GM18505 (cell line): Measurements from ENCODE around the gene PHYKPL.

ENCODE experiments used
- ATAC-seq: cut with Tn5 transposase; IDR thresholded peaks from one replicate; pipeline ENCODE4 v1.9.1; 2021; ENCODE audit not compliant: unreplicated experiment
- POLR2A ChIP-seq: IDR thresholded peaks from 4 replicates; pipeline ENCODE4 v1.6.1; 2011; ENCODE audit warnings: borderline replicate concordance; ENCODE audit not compliant: insufficient read depth, insufficient read length; ENCODE audit errors: extremely low read depth

PHYKPL gene

DNA sequence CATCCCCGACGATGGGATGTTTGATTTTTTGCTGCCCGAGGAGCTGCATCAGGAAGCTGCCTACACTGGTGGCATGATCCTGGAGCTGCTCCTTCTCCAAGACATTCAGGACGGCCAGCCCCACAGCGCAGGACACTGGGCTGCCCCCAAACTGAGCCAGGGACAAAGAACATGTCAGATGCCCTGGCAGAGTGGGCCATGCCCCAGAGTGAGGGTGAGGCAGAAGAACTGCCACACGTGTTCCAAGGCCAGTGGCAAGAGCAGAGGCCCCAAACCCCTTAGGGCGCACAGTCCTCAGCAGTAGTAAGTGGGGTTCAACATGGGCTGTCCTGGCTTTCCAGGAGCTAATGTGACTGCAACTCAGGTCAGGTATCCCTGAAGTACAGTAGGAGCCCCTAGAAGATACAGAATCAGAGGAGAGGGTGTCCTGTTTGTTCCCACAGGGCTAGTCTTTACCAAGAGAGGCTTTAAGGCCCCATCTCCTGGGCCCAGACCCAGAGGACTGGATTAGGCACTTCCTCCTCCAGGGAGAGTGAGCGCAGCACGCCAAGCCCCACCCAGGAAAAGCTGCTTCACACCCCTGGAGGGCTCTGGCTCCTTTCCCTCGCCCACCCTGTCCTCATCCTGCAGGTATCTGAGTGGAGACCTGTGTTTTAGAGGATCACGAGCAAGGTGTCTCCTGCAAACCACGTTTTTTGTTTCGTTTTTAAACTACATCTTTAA is 17.2 kb downstream of the PHYKPL start:
- no peak for TF ChIP-seq POLR2A
- no peak for ATAC-seq

DNA sequence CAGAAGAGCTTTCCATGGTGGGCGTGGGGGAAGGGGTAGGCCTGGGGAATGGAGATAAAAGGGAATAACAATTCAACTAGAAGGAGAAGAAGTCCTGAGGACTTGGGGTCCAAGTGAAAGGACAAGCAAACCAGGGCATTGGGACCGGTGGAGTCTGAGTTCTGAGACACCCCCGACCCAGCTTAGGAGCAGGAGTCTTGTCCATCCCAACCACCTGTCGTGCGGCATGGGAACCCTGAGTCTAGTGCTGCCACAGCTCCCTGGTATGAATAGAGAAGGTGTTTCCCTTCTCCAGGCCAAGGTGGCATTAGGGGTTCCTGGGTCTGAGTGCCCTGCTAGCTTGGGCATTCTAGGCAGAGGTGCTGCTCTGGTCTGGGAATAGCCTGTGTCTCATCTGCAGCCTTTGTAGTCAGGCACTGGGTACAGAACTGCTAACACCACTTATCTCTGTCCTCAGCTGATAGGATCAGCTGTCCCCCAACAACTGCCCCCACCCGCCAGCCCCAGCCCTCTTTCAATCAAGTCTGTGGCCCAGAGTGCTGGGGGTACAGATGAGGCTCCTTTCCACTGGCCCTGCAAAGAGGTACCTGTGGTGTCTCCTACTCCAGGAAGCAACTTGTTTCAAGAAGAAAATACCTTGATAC is 18.3 kb downstream of the PHYKPL start:
- no peak for ATAC-seq
- TF ChIP-seq POLR2A, result peak; percentile 49

DNA sequence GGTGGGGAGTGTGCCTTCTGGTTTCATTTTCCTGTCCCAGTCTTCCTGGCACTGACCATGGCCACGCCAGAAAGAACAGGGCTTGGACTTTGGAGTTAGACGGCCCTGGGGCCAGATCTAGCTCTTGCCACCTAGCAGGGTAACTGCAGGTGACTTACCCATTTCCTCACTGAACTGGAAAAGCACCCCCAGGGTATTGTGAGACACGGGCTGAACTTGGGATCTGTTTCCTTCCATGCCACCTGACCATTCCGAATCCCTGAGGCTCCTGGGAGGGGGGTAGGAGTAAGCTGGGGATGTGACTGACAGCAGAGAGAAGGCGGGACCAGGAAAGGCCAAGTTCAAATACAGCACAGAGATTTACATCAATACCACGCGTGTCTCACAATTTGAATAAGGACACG is 18.9 kb downstream of the PHYKPL start:
- no peak for TF ChIP-seq POLR2A
- no peak for ATAC-seq

DNA sequence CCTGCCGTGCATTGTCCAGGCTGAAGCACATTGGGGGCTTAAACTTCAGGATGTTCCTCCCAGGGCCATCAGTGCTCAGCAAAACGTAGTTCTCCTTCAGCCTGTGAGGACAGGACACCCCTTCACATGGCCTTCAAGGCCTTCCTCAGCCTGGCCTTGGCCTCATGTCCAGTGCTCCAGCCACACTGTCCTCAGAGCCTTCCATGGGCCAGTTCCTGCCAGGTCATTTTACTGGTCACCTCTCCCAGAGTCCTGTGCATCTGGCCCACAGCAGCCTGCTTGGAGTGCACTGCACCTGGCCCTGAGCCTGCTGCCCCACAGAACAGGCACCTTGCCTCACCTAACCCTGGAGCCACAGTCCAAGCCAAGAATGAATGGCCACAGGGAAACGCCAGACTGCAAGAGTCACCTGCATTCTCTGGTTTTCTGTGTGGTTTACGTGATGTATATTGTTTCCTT is 19.6 kb downstream of the PHYKPL start:
- ATAC-seq, result no peak
- TF ChIP-seq POLR2A, result peak; percentile 35

DNA sequence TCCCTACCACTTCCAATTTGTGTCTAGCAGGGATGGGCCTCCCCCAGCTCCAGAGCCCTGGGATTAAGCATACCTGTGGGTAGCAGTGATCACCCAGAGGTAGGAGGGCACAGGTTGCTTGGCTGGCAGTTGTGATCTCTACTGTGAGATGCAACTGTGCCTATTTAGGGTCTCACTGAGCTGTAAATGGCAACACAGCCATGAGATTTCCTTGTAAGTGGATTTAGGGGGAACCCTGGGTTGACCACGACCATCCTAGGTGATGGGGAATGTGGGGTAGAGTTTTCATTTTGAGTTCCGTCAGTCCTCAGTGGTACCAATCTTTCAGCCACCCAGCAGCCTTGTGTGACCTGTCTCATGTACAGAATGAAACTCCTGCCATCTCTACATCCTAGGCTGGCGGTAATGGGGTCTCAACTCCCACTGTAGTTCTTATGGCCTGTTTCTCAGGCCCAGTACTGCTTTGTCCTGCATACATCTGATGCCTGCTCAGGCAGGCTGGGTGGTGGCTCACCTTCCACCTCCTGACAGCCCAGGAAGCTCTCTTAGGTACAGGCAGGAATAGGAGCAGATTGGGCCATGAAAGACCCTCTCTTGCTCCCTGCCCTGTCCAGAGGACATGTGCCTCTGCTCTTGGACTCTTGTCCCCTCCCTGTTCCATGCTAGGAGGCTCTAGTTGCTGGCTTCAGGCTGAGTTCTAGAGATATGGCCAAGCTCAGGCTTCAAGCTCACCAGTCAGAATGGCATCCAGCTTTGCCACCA is 20.2 kb downstream of the PHYKPL start:
- ATAC-seq, result no peak
- no peak for TF ChIP-seq POLR2A

DNA sequence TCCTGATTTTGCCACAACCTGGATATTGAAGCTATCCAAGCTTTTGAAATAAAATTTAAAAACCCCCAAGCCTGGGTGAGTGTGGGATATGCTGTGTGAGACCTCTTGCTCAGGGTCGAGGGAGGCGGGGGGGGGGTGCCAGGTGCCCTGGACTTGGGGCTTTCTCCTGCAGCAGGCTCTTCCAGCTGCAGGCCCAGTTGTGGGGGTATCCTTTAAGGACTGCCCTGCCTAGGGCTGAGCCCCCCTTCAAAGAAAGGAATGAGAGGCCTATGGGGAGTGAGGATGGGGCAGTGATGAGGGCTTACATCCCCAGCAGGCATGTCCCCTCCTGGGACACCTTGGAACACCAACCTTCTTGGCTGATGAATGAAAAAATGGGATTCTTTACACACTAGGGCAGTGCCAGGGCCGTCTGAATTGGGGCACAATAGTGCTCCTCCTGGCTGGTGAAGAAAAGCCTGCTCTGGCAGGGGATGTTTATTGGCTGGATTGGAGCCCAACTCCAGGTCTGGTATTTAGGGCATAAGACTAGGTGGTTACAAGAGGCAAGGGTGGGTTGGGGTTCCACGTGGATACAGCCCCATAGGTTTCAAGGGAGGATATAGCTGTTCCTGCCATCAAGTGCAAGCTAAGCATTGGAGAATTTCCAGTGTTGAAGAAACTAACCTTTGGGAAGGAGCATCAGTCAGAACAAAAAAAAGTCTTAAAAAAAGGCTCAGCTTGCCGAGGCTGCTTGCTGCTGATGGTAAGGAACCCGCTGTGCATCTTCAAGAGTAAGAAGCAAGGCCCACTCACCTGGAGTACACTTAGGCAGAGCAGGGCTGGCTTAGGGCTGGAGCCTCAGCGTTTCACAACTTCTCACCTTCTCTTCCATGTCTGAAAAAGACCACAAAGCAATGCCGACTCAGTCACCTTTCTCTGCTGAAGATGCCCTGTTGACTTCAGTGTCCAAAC is 21.2 kb downstream of the PHYKPL start:
- ATAC-seq, result no peak
- peak; percentile 45 for TF ChIP-seq POLR2A

DNA sequence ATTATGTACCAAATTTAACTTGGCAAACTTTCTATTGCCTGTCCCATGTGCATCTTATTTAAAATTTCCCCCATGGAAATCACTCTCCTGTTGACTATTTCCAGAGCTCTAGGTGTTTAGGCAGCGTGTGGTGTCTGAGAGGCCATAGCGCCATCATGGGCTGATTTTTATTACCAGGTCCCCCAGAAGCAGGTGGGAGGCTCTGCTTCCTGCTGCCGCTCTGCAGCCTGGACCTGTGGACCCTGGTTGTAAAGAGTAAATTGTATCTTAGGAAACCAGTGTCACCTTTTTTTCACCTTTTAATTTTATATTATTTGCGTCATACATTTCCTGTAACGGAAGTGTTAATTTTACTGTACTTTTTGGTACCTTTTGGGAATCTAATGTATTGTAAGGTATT is 21.9 kb downstream of the PHYKPL start:
- no peak for ATAC-seq
- no peak for TF ChIP-seq POLR2A

DNA sequence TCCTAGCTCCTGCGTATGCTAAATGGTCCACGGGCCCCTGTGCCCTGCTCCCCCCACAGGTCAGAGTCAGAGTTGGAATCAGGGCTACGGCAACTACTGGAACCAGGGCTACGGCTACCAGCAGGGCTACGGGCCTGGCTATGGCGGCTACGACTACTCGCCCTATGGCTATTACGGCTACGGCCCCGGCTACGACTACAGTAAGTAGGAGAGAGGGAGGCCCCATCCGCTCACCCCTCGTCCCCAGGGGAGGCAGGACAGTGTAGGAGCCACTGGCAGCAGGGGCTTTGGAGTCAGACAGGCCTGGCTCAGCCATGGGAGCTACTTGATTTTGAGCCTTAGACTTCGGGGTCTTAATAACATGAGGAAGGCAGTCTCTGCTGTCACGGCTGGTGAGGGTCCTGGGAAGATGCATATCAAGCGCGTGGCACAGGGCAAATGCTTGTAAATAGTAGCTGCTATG is 22.5 kb downstream of the PHYKPL start:
- ATAC-seq, result no peak
- TF ChIP-seq POLR2A, result peak; percentile 29

DNA sequence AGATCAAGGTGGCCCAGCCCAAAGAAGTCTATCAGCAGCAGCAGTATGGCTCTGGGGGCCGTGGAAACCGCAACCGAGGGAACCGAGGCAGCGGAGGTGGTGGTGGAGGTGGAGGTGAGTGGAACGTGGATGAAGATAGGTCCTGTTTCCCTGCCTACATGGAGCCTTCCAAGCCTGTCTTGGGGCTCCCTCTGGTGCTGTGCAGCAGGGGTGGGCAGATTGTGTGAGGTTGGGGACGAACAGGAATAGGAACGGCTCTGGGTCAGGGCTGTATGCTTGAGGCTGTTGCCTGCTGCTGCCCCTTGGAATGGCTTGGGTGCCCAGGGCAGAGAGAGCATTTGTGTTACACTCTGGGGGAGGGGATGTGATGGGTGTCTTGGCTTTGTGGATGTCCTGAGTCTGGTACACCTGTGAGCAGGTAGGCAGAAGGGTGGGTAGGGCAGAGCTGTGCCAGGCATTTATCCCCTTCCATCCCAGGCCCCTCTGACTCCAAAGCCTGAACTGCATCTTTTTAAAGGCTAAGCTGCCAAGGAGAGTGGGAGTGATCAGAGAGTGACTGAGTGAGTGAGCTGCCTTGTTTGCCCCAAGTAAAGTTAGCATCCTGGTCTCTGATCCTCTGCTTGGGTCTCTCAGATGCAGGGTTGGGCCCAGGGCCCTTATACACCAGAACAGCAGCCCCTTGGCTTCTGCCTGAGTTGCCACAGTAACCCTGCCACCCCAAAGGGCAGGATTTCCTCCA is 23.1 kb downstream of the PHYKPL start:
- peak; percentile 22 for TF ChIP-seq POLR2A
- ATAC-seq, result no peak

DNA sequence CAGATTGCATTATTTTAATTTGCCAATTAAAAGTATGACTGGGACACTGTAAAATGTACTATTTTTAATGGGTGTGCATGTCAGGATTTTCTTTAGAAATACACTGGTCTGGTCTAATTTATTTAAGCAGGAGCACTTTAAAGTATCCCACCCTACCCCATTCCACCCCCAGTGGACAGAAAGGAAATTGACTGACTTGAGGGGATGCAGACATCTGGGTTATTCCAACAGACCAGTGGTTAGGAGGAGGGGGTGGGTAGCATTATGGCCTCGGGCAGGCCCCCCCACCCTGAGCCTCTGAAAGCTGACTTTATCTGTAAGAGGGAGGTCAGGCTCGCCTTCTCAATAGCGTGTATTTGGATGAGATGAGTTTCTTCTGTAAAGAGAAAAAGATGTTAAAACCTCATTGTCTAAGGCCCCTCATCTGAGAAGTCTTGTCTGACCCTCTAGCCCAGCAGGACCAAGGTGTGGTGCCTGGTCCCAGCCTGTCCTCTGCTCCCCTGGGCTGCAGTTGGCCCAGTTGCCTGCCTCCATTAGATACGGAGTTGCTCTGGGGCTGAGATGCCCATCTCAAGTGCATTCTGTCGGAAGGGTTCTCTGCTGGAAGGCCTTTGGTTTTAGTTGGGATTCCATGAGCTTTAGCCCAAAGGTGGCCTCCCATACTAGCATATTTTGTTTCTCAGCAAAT is 23.9 kb downstream of the PHYKPL start:
- no peak for ATAC-seq
- TF ChIP-seq POLR2A, result no peak

DNA sequence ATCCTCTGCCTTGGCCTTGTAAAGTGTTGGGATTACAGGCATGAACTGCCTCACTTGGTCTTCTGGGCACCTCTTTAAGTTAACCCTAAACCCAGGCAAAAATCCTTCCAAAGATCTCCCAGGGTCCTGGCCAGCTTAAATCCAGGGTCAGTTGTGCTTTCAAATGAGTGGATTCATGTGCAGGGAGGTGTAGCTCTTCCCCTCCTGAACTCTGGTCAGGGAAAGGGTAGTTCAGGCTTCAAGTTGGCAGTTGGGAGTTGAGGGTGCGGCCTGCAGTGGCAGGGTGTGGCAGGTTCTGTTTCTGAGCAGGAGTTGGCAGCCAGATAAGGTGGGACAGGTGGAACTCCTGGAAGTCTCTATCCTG is 24.7 kb downstream of the PHYKPL start:
- no peak for TF ChIP-seq POLR2A
- no peak for ATAC-seq

DNA sequence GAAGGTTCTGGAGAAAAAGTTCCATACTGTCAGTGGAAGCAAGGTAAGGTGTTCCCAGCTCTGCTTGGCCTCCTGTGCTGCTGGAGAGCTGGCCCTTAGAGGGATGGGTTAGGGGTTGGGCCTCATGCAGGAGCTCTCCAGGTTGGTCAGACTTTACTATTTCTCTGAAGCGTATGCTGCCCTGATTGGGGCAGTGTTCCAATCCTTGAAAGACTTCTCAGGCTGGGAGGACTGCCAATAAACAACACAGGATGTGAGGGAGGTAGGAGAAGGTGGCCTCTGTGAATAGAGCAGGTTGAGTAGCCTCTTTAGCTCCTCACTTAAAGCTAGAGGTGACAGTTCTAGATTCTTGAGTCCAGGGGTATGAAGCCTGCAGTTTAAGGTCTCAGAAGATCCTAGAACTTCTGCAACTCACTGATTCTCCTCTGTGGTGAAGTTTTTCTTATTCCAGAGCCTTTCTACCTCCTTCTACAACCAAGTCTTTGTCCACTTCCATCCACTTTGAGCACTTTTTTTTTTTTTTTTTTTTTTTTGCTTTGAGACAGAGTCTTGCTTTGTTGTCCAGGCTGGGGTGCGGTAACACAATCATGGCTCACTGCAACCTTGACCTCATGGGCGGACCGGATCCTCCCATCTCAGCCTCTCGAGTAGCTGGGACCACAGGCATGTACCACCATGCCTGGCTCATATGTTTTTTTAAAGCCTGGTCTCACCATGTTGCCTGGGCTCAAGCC is 25.3 kb downstream of the PHYKPL start:
- TF ChIP-seq POLR2A, result no peak
- ATAC-seq, result no peak
